T47D (cell line): ENCODE data around the gene NEUROG3.

Experiments
- DNase-seq, 2 experiments: peaks; one replicate each; pipeline versions ENCODE4 v3.0.0 to v3.0.0-alpha.2; 2011 to 2012; ENCODE audit warnings: low read depth in 1 of 2, low spot score in 1 of 2
- JUND ChIP-seq: IDR thresholded peaks from 2 replicates; pipeline ENCODE4 v1.6.1; 2012; ENCODE audit warnings: low read depth
- in situ Hi-C: cut with HindIII; loops from 2 replicates; pipeline ENCODE4 v1.10.0; 2016; ENCODE audit warnings: low sequenced_read_pairs, low pct_unique_long_range_greater_than_20kb

NEUROG3 gene

GRCh38 chr10:69533658-69534057, 39.6 kb downstream of the NEUROG3 start:
- no peak for TF ChIP-seq JUND
- no peak for DNase-seq
- in situ Hi-C loops, result no loop called here

- in situ Hi-C loops, result no loop called here
- no peak for TF ChIP-seq JUND
- DNase-seq, result no peak
These were observed 45.3 kb downstream of the NEUROG3 start for GRCh38 chr10:69527961-69528360.
